HCT116 (cell line): ENCODE results near the gene AMOTL1. TPM values are rescaled to one million over a fixed set of nuclear protein-coding genes. Genes with fewer than 3 reads are reported as not detected.

Experiments used
- ATAC-seq: fragments of 200-7000 bp; cut with Tn5 transposase; 2 replicates; pipeline ENCODE4 v1.9.1; 2020; ENCODE audit warnings: mild to moderate bottlenecking, moderate library complexity
- BruUV-seq: library from RNA; stranded (reverse); fragments of 400-500 nt; replicated peaks from 2 replicates; lab custom pipeline; 2021; lab: Mats Ljungman, UMichigan
- CTCF ChIA-PET: fragments of 300-600 bp; sonication (Branson Sonifier 250); formaldehyde crosslinking; loops from one replicate; lab custom pipeline; 2021; ENCODE audit warnings: antibody characterized with exemption; lab: Charles Lee
- POLR2A ChIA-PET: fragments of 300-600, 350-600 bp; sonication (Branson Sonifier 250); formaldehyde crosslinking; loops from one replicate; lab custom pipeline; 2021; ENCODE audit warnings: antibody characterized with exemption; lab: Charles Lee
- RAD21 ChIA-PET, 2 experiments: fragments of 300-600 bp; sonication (Branson Sonifier 250); formaldehyde crosslinking; loops; one replicate each; lab custom pipeline; 2023; ENCODE audit warnings: low total read pairs in 2 of 2; ENCODE audit not compliant: uncharacterized antibody in 2 of 2, unreplicated experiment in 2 of 2, low non-redundant PET in 1 of 2; lab: Charles Lee
- DNase-seq: peaks from one replicate; pipeline ENCODE4 v3.0.0-alpha.2; 2010; ENCODE audit warnings: low read depth, low spot score
- H2AFZ ChIP-seq: fragments of 200-600 bp; shearing (Covaris generic), sonication (generic); 2 replicates; pipeline ENCODE4 v1.6.1; 2017; ENCODE audit warnings: low read depth, mixed run types, mixed read lengths, antibody characterized with exemption, low read length; ENCODE audit not compliant: poor library complexity, severe bottlenecking
- H3K27ac ChIP-seq: 2 replicates; pipeline ENCODE4 v1.5.1; 2012; ENCODE audit warnings: low read depth, low read length
- H3K27me3 ChIP-seq: fragments of 200-600 bp; sonication (generic); 2 replicates; pipeline ENCODE4 v1.6.1; 2016; ENCODE audit warnings: mixed run types, low read length, mixed read lengths; ENCODE audit not compliant: insufficient read depth
- H3K36me3 ChIP-seq, 2 experiments: fragments of 200-500 bp in 1 of 2; fragments of 200-600 bp in 1 of 2; sonication (Bioruptor generic) in 1 of 2; sonication (generic) in 1 of 2; 2 replicates each; pipeline versions ENCODE4 v1.5.1 to v1.6.1; 2014 to 2016; ENCODE audit warnings: low read length in 2 of 2, inconsistent platforms in 1 of 2, mixed read lengths in 1 of 2, mixed run types in 1 of 2; ENCODE audit not compliant: insufficient read depth in 2 of 2, control insufficient read depth in 1 of 2
- H3K4me1 ChIP-seq, 2 experiments: fragments of 200-600 bp in 1 of 2; sonication (generic) in 1 of 2; 2 replicates each; pipeline versions ENCODE4 v1.5.1 to v1.6.1; 2012 to 2017; ENCODE audit warnings: low read length in 2 of 2, inconsistent platforms in 1 of 2, mild to moderate bottlenecking in 1 of 2, mixed read lengths in 1 of 2, mixed run types in 1 of 2, moderate library complexity in 1 of 2; ENCODE audit not compliant: insufficient read depth in 2 of 2, control insufficient read depth in 1 of 2
- H3K4me2 ChIP-seq: fragments of 200-600 bp; sonication (generic); 2 replicates; pipeline ENCODE4 v1.6.1; 2017; ENCODE audit warnings: mixed run types, low read length, mixed read lengths
- H3K4me3 ChIP-seq, 2 experiments: fragments of 200-600 bp in 1 of 2; sonication (generic) in 1 of 2; replicated peaks in 1 of 2; 2 replicates each; pipeline ENCODE4 v1.5.1; 2011 to 2016; ENCODE audit warnings: low read length in 2 of 2, control low read depth in 1 of 2, low read depth in 1 of 2, mild to moderate bottlenecking in 1 of 2, mixed read lengths in 1 of 2, mixed run types in 1 of 2
- H3K79me2 ChIP-seq: fragments of 200-600 bp; sonication (generic); 2 replicates; pipeline ENCODE4 v1.6.1; 2017; ENCODE audit warnings: mild to moderate bottlenecking, mixed run types, low read length, moderate library complexity, mixed read lengths; ENCODE audit not compliant: insufficient read depth
- H3K9ac ChIP-seq: fragments of 200-600 bp; sonication (generic); 2 replicates; pipeline ENCODE4 v1.6.1; 2016; ENCODE audit warnings: low read length, mixed read lengths
- H3K9me2 ChIP-seq: fragments of 200-600 bp; sonication (generic), shearing (Covaris generic); 2 replicates; pipeline ENCODE4 v1.6.1; 2017; ENCODE audit warnings: mixed run types, mild to moderate bottlenecking, moderate library complexity; ENCODE audit not compliant: insufficient read depth
- H3K9me3 ChIP-seq, 2 experiments: fragments of 200-500 bp in 1 of 2; fragments of 200-600 bp in 1 of 2; sonication (Bioruptor generic) in 1 of 2; sonication (generic) in 1 of 2; 2 replicates each; pipeline ENCODE4 v1.6.1; 2014 to 2017; ENCODE audit warnings: low read length in 2 of 2, mixed read lengths in 2 of 2, inconsistent platforms in 1 of 2, low read depth in 1 of 2, mild to moderate bottlenecking in 1 of 2, mixed run types in 1 of 2, moderate library complexity in 1 of 2; ENCODE audit not compliant: control insufficient read depth in 1 of 2, insufficient read depth in 1 of 2
- H4K20me1 ChIP-seq: fragments of 200-600 bp; sonication (generic), shearing (Covaris generic); 2 replicates; pipeline ENCODE4 v1.6.1; 2017; ENCODE audit warnings: mixed run types, mild to moderate bottlenecking, moderate library complexity; ENCODE audit not compliant: insufficient read depth
- ATF3 ChIP-seq: IDR thresholded peaks from 2 replicates; pipeline ENCODE4 v1.6.1; 2012
- CBX3 ChIP-seq: IDR thresholded peaks from 2 replicates; pipeline ENCODE4 v1.6.1; 2012; ENCODE audit warnings: low read depth
- CTCF ChIP-seq, 3 experiments: fragments of 200-600 bp in 1 of 3; sonication (generic) in 1 of 3; IDR thresholded peaks in 2 of 3; conservative IDR thresholded peaks in 1 of 3; 2 replicates each; pipeline ENCODE4 v1.5.1; 2012 to 2017; ENCODE audit warnings: low read depth in 2 of 3, low read length in 2 of 3, antibody characterized with exemption in 1 of 3, borderline replicate concordance in 1 of 3, control low read depth in 1 of 3, mild to moderate bottlenecking in 1 of 3, mixed read lengths in 1 of 3, mixed run types in 1 of 3, moderate library complexity in 1 of 3; ENCODE audit not compliant: insufficient read depth in 1 of 3
- EGR1 ChIP-seq: IDR thresholded peaks from 2 replicates; pipeline ENCODE4 v1.6.1; 2012; ENCODE audit warnings: low read depth
- ELF1 ChIP-seq: IDR thresholded peaks from 2 replicates; pipeline ENCODE4 v1.6.1; 2012; ENCODE audit warnings: low read depth, borderline replicate concordance
- EZH2 ChIP-seq: fragments of 200-600 bp; sonication (generic); IDR thresholded peaks from 2 replicates; pipeline ENCODE4 v1.6.1; 2017; ENCODE audit warnings: antibody characterized with exemption, mixed run types
- EZH2phosphoT487 ChIP-seq: fragments of 200-600 bp; IDR thresholded peaks from 2 replicates; pipeline ENCODE4 v1.6.1; 2018; ENCODE audit warnings: antibody characterized with exemption, borderline replicate concordance
- FOSL1 ChIP-seq: IDR thresholded peaks from 2 replicates; pipeline ENCODE4 v1.6.1; 2012; ENCODE audit warnings: low read depth
- JUND ChIP-seq: IDR thresholded peaks from 2 replicates; pipeline ENCODE4 v1.6.1; 2012
- MAX ChIP-seq: IDR thresholded peaks from 2 replicates; pipeline ENCODE4 v1.6.1; 2012
- POLR2A ChIP-seq: IDR thresholded peaks from 2 replicates; pipeline ENCODE4 v1.7.0; 2011; ENCODE audit warnings: borderline replicate concordance; ENCODE audit not compliant: insufficient read depth, insufficient read length; ENCODE audit errors: extremely low read depth
- REST ChIP-seq: IDR thresholded peaks from 2 replicates; pipeline ENCODE4 v1.6.1; 2012; ENCODE audit warnings: low read depth
- SIN3A ChIP-seq: IDR thresholded peaks from 2 replicates; pipeline ENCODE4 v1.6.1; 2012; ENCODE audit warnings: low read depth
- SP1 ChIP-seq: IDR thresholded peaks from 2 replicates; pipeline ENCODE4 v1.6.1; 2012; ENCODE audit warnings: low read depth
- TCF7L2 ChIP-seq: IDR thresholded peaks from 2 replicates; pipeline ENCODE4 v1.7.0; 2011; ENCODE audit warnings: borderline replicate concordance, inconsistent platforms; ENCODE audit not compliant: insufficient read depth, insufficient read length; ENCODE audit errors: extremely low read depth
- YY1 ChIP-seq: IDR thresholded peaks from 2 replicates; pipeline ENCODE4 v1.6.1; 2011; ENCODE audit warnings: low read length, low read depth, moderate library complexity, mild to moderate bottlenecking; ENCODE audit not compliant: insufficient replicate concordance; ENCODE audit errors: extremely low read depth
- intact Hi-C: fragments of 100-400 bp; cut with micrococcal nuclease; formaldehyde crosslinking; loops from 2 replicates; pipeline ENCODE4 v1.10.0; 2022
- total RNA-seq: library from RNA; stranded (reverse); gene quantifications from one replicate; pipeline ENCODE4 v1.2.1, GENCODE V29; 2021; ENCODE audit not compliant: unreplicated experiment

The AMOTL1 gene
- total RNA-seq, 1 experiment from 2014 or later: 27.6 TPM

- Histone ChIP-seq H3K27ac (peak overlapping the region; percentile 40; the same call in 1 of the 2 replicates), H3K36me3 (no peaks in the 10 kb centered on the region), H3K79me2 (no peaks in the 10 kb centered on the region), H3K4me3 (peak overlapping the region in 1 of 2 experiments; percentile 29; a peak in 2 of 4 replicates), H3K4me1 (peaks cover 59 to 78% of the 10 kb centered on the region in 2 experiments), H3K27me3 (no peaks in the 10 kb centered on the region), H2AFZ (peak overlapping the region; percentile 81), H3K4me2 (peak overlapping the region; percentile 50), H3K9me3 (no peaks in the 10 kb centered on the region), H3K9ac (peak overlapping the region; percentile 18; the same call in 1 of the 2 replicates), H4K20me1 (no peaks in the 10 kb centered on the region), H3K9me2 (no peaks in the 10 kb centered on the region)
- ATAC-seq (peak; percentile 61), DNase-seq (no peak)
- BruUV-seq: no TSS peak
- TF ChIP-seq EGR1 (no peak), MAX (peak; percentile 21; the same call in 1 of the 2 replicates), JUND (peak; percentile 70), TCF7L2 (no peak), EZH2phosphoT487 (no peak), ELF1 (no peak), SIN3A (no peak), SP1 (peak; percentile 49), CBX3 (peak; percentile 66), YY1 (no peak), CTCF (IDR thresholded peaks at IDR 0.05 in 2 of 3, conservative IDR thresholded peaks at IDR 0.05 in 1 of 3; ENCODE audit: borderline replicate concordance in 1 of 3, insufficient read depth in 1 of 3, low read depth in 2 of 3, low read length in 2 of 3) (no peak), ATF3 (no peak), FOSL1 (peak; percentile 71), POLR2A (no peak), REST (no peak), EZH2 (no peak)
- intact Hi-C loops: no loop called here
- RAD21 ChIA-PET: no interaction called here
- CTCF ChIA-PET: interaction anchor here (1.3 kb wide), 1 partner anchor 11 kb away, joined by 3 read pairs; no protein-coding TSS in a partner anchor
- POLR2A ChIA-PET: no interaction called here
Measured at GRCh38 chr11:94737171-94737611, 31.0 kb upstream of the AMOTL1 start.
